Stimulated activated CD4-positive, alpha-beta T cell treated with anti-CD3 and anti-CD28 coated beads, Interleukin-2, amount 100 ng/mL, for 48 hours (primary cell): Measurements from ENCODE around the gene COL18A1.

Experiments used
- DNase-seq, 2 donors: peaks; one replicate each; pipeline ENCODE4 v3.0.0-alpha.2; 2020

COL18A1 gene

GRCh38 chr21:45383615-45384201 is 21.3 kb upstream of the COL18A1 start:
- no peak for DNase-seq

- DNase-seq: no peak
Measured at GRCh38 chr21:45384656-45385548, 20.1 kb upstream of the COL18A1 start.

- DNase-seq: no peak
Measured at GRCh38 chr21:45385549-45386050, 19.4 kb upstream of the COL18A1 start.

GRCh38 chr21:45386336-45386727 is 18.6 kb upstream of the COL18A1 start:
- DNase-seq: no peak

- DNase-seq: no peak
Measured at GRCh38 chr21:45386728-45387371, 18.1 kb upstream of the COL18A1 start.

- DNase-seq: no peak
Measured at GRCh38 chr21:45387506-45387905, 17.5 kb upstream of the COL18A1 start.

GRCh38 chr21:45388011-45388521 is 16.9 kb upstream of the COL18A1 start:
- no peak for DNase-seq

- no peak for DNase-seq
Measured at GRCh38 chr21:45388611-45389296, 16.2 kb upstream of the COL18A1 start.

GRCh38 chr21:45390121-45390751 is 14.7 kb upstream of the COL18A1 start:
- no peak for DNase-seq

- DNase-seq: no peak
Measured at GRCh38 chr21:45390831-45391742, 13.9 kb upstream of the COL18A1 start.

GRCh38 chr21:45391743-45392572 is 13.0 kb upstream of the COL18A1 start:
- DNase-seq: no peak

- DNase-seq: no peak
Measured at GRCh38 chr21:45392573-45392971, 12.4 kb upstream of the COL18A1 start.

GRCh38 chr21:45393021-45393420 is 11.9 kb upstream of the COL18A1 start:
- no peak for DNase-seq

GRCh38 chr21:45393833-45394638 is 10.9 kb upstream of the COL18A1 start:
- DNase-seq: no peak

- DNase-seq: no peak
Measured at GRCh38 chr21:45396620-45396995, 8.4 kb upstream of the COL18A1 start.

- no peak for DNase-seq
Measured at GRCh38 chr21:45397381-45397780, 7.6 kb upstream of the COL18A1 start.

- no peak for DNase-seq
Measured at GRCh38 chr21:45401054-45401518, 3.9 kb upstream of the COL18A1 start.

GRCh38 chr21:45401916-45402900 is 2.8 kb upstream of the COL18A1 start:
- DNase-seq: no peak
